Thyroid gland (tissue), 4 donors: Measurements from ENCODE around the gene NOX5.

Experiments used
- POLR2A ChIP-seq, 2 donors: fragments of 450-650 bp; IDR thresholded peaks; one replicate each; pipeline ENCODE4 v1.6.1; 2017; ENCODE audit warnings: antibody characterized with exemption in 2 of 2, mild to moderate bottlenecking in 2 of 2, moderate library complexity in 1 of 2
- TF ChIP-seq, protein P1 (sequence below), 6 experiments: fragments of 200-600 bp in 3 of 6; fragments of 450-650 bp in 3 of 6; sonication (generic) in 3 of 6; IDR thresholded peaks; one replicate each; pipeline ENCODE4 v1.5.1; 2016 to 2019; ENCODE audit warnings: antibody characterized with exemption in 6 of 6, mild to moderate bottlenecking in 2 of 6, inconsistent platforms in 1 of 6, moderate library complexity in 1 of 6

DNA sequence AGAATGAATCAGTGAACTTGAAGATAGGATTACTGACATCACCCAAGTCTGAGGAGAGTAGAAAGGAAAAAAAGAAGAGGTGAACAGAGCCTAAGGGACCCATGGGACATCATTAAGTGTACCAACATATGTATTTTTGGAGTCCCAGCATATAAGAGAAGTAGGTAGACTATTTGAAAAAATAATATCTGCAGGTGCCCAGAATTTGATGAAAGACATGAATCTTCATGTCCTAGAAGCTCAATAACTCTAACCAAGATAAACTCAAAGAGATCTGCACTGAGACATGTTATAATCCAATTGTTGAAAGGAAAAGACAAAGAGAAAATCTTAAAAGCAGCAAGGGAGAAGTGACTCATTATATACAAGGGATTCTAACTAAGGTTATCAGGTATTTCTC lies 45.2 kb upstream of the NOX5 start:
- TF ChIP-seq, protein P1, sequence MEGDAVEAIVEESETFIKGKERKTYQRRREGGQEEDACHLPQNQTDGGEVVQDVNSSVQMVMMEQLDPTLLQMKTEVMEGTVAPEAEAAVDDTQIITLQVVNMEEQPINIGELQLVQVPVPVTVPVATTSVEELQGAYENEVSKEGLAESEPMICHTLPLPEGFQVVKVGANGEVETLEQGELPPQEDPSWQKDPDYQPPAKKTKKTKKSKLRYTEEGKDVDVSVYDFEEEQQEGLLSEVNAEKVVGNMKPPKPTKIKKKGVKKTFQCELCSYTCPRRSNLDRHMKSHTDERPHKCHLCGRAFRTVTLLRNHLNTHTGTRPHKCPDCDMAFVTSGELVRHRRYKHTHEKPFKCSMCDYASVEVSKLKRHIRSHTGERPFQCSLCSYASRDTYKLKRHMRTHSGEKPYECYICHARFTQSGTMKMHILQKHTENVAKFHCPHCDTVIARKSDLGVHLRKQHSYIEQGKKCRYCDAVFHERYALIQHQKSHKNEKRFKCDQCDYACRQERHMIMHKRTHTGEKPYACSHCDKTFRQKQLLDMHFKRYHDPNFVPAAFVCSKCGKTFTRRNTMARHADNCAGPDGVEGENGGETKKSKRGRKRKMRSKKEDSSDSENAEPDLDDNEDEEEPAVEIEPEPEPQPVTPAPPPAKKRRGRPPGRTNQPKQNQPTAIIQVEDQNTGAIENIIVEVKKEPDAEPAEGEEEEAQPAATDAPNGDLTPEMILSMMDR (IDR thresholded peaks at IDR 0.05) = no peak
- TF ChIP-seq POLR2A (IDR thresholded peaks at IDR 0.05) = no peak
